RWPE1 (cell line): Measurements from ENCODE around the gene PPP2R2D.
"Not testable (repeated sequence)": the region's sequence is repeated elsewhere in the genome, so short reads cannot be mapped to it uniquely, and the experiment has no call there.

ENCODE experiments used
- CTCF ChIA-PET: fragments of 350-600 bp; sonication (Branson Sonifier 250); formaldehyde crosslinking; extraction: SDS; loops from one replicate; lab custom pipeline; 2021; lab: Yijun Ruan, JAX
- POLR2A ChIA-PET: fragments of 400-600 bp; formaldehyde crosslinking; extraction: SDS; loops from one replicate; lab custom pipeline; 2020; ENCODE audit warnings: antibody characterized with exemption; ENCODE audit not compliant: low non-redundant PET; lab: Yijun Ruan, JAX
- DNase-seq: peaks from one replicate; pipeline ENCODE4 v3.0.0; 2012; ENCODE audit warnings: low spot score
- H3K27ac ChIP-seq: fragments of 450-650 bp; 2 replicates; pipeline ENCODE4 v1.5.1; 2017
- CTCF ChIP-seq: fragments of 450-650 bp; conservative IDR thresholded peaks from 2 replicates; pipeline ENCODE4 v1.5.1; 2017; ENCODE audit warnings: low read depth, mild to moderate bottlenecking

PPP2R2D gene

GRCh38 chr10:131876508-131876907, 24.3 kb upstream of the PPP2R2D start:
- TF ChIP-seq CTCF = no peak
- POLR2A ChIA-PET = no interaction called here
- no peak overlapping the region for H3K27ac ChIP-seq
- DNase-seq = no peak
- CTCF ChIA-PET = interaction anchor here (0.7 to 1.2 kb wide), 2 partner anchors 146 to 269 kb away, joined by 3 read pairs; no protein-coding TSS in a partner anchor

GRCh38 chr10:131880016-131880590, 20.7 kb upstream of the PPP2R2D start:
- no peak for DNase-seq
- TF ChIP-seq CTCF = no peak
- POLR2A ChIA-PET = no interaction called here

GRCh38 chr10:131881104-131881880, 19.5 kb upstream of the PPP2R2D start:
- ChIA-PET CTCF (no interaction called here), POLR2A (no interaction called here)
- no peak overlapping the region for H3K27ac ChIP-seq
- no peak for TF ChIP-seq CTCF
- no peak for DNase-seq

More at GRCh38 chr10:131880016-131880590, 20.7 kb upstream of the PPP2R2D start:
- H3K27ac ChIP-seq = no peak overlapping the region
- CTCF ChIA-PET = interaction anchor here (0.6 to 1.0 kb wide), 2 partner anchors 9 to 143 kb away, joined by 3 read pairs; no protein-coding TSS in a partner anchor

- H3K27ac ChIP-seq = no peak overlapping the region
- ChIA-PET POLR2A (no interaction called here), CTCF (no interaction called here)
- no peak for TF ChIP-seq CTCF
- DNase-seq = no peak
Observed at GRCh38 chr10:131882151-131882550, 18.7 kb upstream of the PPP2R2D start.

GRCh38 chr10:131882590-131883451, 18.0 kb upstream of the PPP2R2D start:
- ChIA-PET POLR2A (no interaction called here), CTCF (interaction anchor here (0.6 to 1.3 kb wide), 2 partner anchors 23 to 140 kb away, joined by 3 to 4 read pairs; no protein-coding TSS in a partner anchor)
- DNase-seq = no peak
- no peak overlapping the region for H3K27ac ChIP-seq
- TF ChIP-seq CTCF = no peak

GRCh38 chr10:131883621-131884393, 17.0 kb upstream of the PPP2R2D start:
- DNase-seq, POLR2A ChIA-PET, H3K27ac ChIP-seq: not testable (repeated sequence)
- CTCF ChIA-PET = interaction anchor here (0.6 to 1.3 kb wide), 5 partner anchors 9 to 139 kb away, joined by 3 to 4 read pairs (median 3); no protein-coding TSS in a partner anchor
